Measurements from ENCODE around the gene VWA2. TPM values are rescaled to one million over a fixed set of nuclear protein-coding genes. Genes with fewer than 3 reads are reported as not detected.

Gene VWA2
- total and polyA plus RNA-seq, 2 donors from 2014 or later = 0.17 to 6.5 TPM

DNA sequence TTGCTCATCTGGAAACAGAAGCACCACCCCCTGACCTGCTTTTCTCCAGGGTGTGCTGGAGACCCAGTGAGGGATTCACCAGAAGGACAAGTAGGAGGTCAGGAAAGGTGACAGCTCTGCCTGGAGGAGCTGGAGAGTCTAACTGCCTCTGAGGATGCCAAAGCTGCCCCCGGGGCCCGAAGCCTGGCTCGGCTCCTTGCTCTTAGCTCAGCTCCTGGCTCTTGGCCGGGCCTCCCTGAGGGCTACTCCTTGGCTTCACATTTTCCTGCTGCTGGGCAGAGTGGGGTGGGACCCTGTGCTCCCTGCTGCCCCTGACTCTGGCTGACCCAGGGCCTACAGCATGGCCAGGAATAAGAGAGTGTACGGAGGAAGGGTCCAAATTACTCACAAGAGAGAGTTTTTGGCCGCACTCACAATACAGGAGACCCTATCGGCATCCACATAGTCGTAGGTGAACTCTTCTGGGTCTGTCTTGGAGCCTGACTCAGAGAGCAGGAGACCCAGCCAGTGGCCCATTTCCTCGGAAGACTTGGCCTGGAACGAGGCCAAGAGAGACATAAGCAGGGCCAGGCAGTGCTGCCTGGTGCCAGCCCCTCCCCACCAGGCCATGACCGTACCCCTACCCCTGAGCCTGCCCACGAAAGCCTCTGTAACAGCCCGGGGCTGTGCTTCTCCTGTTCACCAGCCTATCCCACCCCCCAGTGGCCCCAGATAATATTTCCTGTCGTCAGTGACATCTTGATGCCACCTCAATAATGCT lies 63.1 kb downstream of the VWA2 start:
- FAIRE-seq (no peak), DNase-seq (peak in 1 of 5 donors; percentile 35)
- Histone ChIP-seq H3K9ac (ENCODE audit: low read length in 3 of 3) (no peak overlapping the region), H3K4me1 (ENCODE audit: control insufficient read depth in 2 of 3, insufficient read depth in 2 of 3, low read depth in 1 of 3, low read length in 3 of 3) (peaks cover 0 to 7% (median 7%) of the 10 kb centered on the region in 3 donors), H3K27ac (ENCODE audit: low read depth in 2 of 2, low read length in 2 of 2) (no peak overlapping the region), H3K36me3 (ENCODE audit: control insufficient read depth in 2 of 3, insufficient read depth in 3 of 3, low read length in 3 of 3) (peaks cover 0 to 10% (median 8%) of the 10 kb centered on the region in 3 donors), H3K4me3 (ENCODE audit: low read length in 3 of 3) (no peak overlapping the region), H3K27me3 (ENCODE audit: control insufficient read depth, insufficient read depth, low read length) (no peaks in the 10 kb centered on the region), H3K9me3 (ENCODE audit: control insufficient read depth in 2 of 3, insufficient read depth in 1 of 3, low read length in 3 of 3) (no peaks in the 10 kb centered on the region)
- intact Hi-C loops (cut with DNase I) = loop anchor here (10.0 kb wide), 1 partner anchor 133 kb away; no protein-coding TSS in a partner anchor
- no peak for TF ChIP-seq CTCF (IDR thresholded peaks at IDR 0.05; ENCODE audit: borderline replicate concordance, extremely low read depth, insufficient read depth)

DNA sequence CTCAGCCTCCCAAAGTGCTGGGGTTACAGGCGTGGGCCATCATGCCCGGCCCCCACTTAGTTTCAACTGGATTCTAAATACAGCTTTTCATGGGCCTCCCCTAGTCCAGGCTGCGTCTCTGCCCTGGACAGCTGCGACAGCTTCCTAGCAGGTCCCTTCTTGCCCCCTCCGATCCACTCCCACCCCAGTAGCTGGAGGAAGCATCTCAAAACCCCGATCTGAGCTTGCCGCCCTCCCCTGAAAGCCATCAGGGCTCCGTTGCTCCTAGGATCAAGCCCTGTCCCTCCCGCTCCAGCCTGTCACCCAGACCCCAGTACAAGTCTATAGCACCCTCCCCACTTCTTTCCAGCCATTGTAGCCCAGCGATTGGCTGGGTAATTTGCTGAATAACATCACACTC lies 64.5 kb downstream of the VWA2 start:
- Histone ChIP-seq H3K4me3 (ENCODE audit: low read length in 3 of 3) (no peak overlapping the region), H3K27ac (ENCODE audit: low read depth in 2 of 2, low read length in 2 of 2) (peak overlapping the region in 1 of 2 donors; percentile 51), H3K27me3 (ENCODE audit: control insufficient read depth, insufficient read depth, low read length) (no peaks in the 10 kb centered on the region), H3K36me3 (ENCODE audit: control insufficient read depth in 2 of 3, insufficient read depth in 3 of 3, low read length in 3 of 3) (peaks cover 0 to 6% (median 3%) of the 10 kb centered on the region in 3 donors), H3K4me1 (ENCODE audit: control insufficient read depth in 2 of 3, insufficient read depth in 2 of 3, low read depth in 1 of 3, low read length in 3 of 3) (peaks cover 0 to 7% (median 7%) of the 10 kb centered on the region in 3 donors), H3K9me3 (ENCODE audit: control insufficient read depth in 2 of 3, insufficient read depth in 1 of 3, low read length in 3 of 3) (no peaks in the 10 kb centered on the region), H3K9ac (ENCODE audit: low read length in 3 of 3) (no peak overlapping the region)
- TF ChIP-seq CTCF (IDR thresholded peaks at IDR 0.05; ENCODE audit: borderline replicate concordance, extremely low read depth, insufficient read depth) = no peak
- intact Hi-C loops (cut with DNase I) = loop anchor here (10.0 kb wide), 1 partner anchor 131 kb away; no protein-coding TSS in a partner anchor
- DNase-seq (peak in 1 of 5 donors; percentile 53), FAIRE-seq (no peak)

GRCh38 chr10:114304017-114304570 lies 65.0 kb downstream of the VWA2 start:
- TF ChIP-seq CTCF (IDR thresholded peaks at IDR 0.05; ENCODE audit: borderline replicate concordance, extremely low read depth, insufficient read depth) = peak; percentile 86
- Histone ChIP-seq H3K4me3 (ENCODE audit: low read length in 3 of 3) (peak overlapping the region; percentile 49 to 74 (median 57)), H3K27ac (ENCODE audit: low read depth in 2 of 2, low read length in 2 of 2) (peak overlapping the region; percentile 33 to 51), H3K9me3 (ENCODE audit: control insufficient read depth in 2 of 3, insufficient read depth in 1 of 3, low read length in 3 of 3) (no peaks in the 10 kb centered on the region), H3K4me1 (ENCODE audit: control insufficient read depth in 2 of 3, insufficient read depth in 2 of 3, low read depth in 1 of 3, low read length in 3 of 3) (peaks cover 0 to 7% (median 7%) of the 10 kb centered on the region in 3 donors), H3K36me3 (ENCODE audit: control insufficient read depth in 2 of 3, insufficient read depth in 3 of 3, low read length in 3 of 3) (peaks cover 0 to 3% (median 3%) of the 10 kb centered on the region in 3 donors), H3K27me3 (ENCODE audit: control insufficient read depth, insufficient read depth, low read length) (no peaks in the 10 kb centered on the region), H3K9ac (ENCODE audit: low read length in 3 of 3) (peak overlapping the region in 2 of 3 donors; percentile 28 to 58)
- intact Hi-C loops (cut with DNase I) = loop anchor here (10.0 kb wide), 1 partner anchor 131 kb away; no protein-coding TSS in a partner anchor
- DNase-seq (peak; percentile 85 to 96 (median 92)), FAIRE-seq (peak; percentile 68)
